Body of pancreas (tissue), 4 donors: ENCODE data around the gene NCAM1.

ENCODE experiments used
- POLR2A ChIP-seq, 3 donors: fragments of 450-650 bp; IDR thresholded peaks; one replicate each; pipeline ENCODE4 v1.6.1; 2016; ENCODE audit warnings: antibody characterized with exemption in 3 of 3, mild to moderate bottlenecking in 2 of 3
- TF ChIP-seq, protein P1 (sequence below), 7 experiments: fragments of 450-650 bp in 4 of 7; fragments of 200-600 bp in 3 of 7; sonication (generic) in 3 of 7; IDR thresholded peaks; one replicate each; pipeline ENCODE4 v1.5.1; 2016 to 2019; ENCODE audit warnings: antibody characterized with exemption in 7 of 7

DNA sequence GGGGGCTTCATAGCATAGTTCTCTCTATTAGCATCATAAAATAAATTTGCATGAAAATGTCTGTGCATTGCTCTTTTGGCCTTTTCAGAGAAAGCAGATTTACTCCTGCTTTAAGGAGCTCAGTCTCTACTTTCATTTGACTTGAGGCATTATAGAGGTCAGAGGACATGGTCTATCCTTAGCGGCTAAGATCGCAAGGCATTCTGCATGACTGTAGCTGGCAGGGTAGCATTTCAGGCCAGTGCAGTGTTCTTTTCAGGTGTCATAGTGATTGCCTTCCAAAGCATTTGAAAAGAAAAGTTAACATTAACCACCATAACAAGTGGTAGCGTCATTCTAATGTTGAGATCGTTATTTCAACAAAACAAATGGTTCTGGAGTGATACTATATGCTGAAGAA, 126.5 kb downstream of the NCAM1 start:
- TF ChIP-seq, protein P1, sequence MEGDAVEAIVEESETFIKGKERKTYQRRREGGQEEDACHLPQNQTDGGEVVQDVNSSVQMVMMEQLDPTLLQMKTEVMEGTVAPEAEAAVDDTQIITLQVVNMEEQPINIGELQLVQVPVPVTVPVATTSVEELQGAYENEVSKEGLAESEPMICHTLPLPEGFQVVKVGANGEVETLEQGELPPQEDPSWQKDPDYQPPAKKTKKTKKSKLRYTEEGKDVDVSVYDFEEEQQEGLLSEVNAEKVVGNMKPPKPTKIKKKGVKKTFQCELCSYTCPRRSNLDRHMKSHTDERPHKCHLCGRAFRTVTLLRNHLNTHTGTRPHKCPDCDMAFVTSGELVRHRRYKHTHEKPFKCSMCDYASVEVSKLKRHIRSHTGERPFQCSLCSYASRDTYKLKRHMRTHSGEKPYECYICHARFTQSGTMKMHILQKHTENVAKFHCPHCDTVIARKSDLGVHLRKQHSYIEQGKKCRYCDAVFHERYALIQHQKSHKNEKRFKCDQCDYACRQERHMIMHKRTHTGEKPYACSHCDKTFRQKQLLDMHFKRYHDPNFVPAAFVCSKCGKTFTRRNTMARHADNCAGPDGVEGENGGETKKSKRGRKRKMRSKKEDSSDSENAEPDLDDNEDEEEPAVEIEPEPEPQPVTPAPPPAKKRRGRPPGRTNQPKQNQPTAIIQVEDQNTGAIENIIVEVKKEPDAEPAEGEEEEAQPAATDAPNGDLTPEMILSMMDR (IDR thresholded peaks at IDR 0.05), result no peak
- TF ChIP-seq POLR2A (IDR thresholded peaks at IDR 0.05), result no peak
